Vagina (tissue), 2 donors: Measurements from ENCODE around the gene STK16.

Experiments used
- POLR2A ChIP-seq, 2 donors: fragments of 450-650 bp; IDR thresholded peaks; one replicate each; pipeline ENCODE4 v1.6.1; 2017; ENCODE audit warnings: antibody characterized with exemption in 2 of 2, mild to moderate bottlenecking in 2 of 2, moderate library complexity in 2 of 2
- POLR2AphosphoS5 ChIP-seq, 2 donors: sonication (generic); formaldehyde crosslinking; IDR thresholded peaks; one replicate each; pipeline ENCODE4 v1.9.0; 2017; ENCODE audit warnings: antibody characterized with exemption in 2 of 2, mild to moderate bottlenecking in 2 of 2, low read depth in 1 of 2; ENCODE audit not compliant: insufficient read depth in 1 of 2
- TF ChIP-seq, protein P1 (sequence below), 3 experiments: fragments of 450-650 bp in 2 of 3; fragments of 200-600 bp in 1 of 3; sonication (generic) in 1 of 3; IDR thresholded peaks; one replicate each; pipeline ENCODE4 v1.5.1; 2017 to 2019; ENCODE audit warnings: antibody characterized with exemption in 3 of 3, mild to moderate bottlenecking in 2 of 3, moderate library complexity in 2 of 3

DNA sequence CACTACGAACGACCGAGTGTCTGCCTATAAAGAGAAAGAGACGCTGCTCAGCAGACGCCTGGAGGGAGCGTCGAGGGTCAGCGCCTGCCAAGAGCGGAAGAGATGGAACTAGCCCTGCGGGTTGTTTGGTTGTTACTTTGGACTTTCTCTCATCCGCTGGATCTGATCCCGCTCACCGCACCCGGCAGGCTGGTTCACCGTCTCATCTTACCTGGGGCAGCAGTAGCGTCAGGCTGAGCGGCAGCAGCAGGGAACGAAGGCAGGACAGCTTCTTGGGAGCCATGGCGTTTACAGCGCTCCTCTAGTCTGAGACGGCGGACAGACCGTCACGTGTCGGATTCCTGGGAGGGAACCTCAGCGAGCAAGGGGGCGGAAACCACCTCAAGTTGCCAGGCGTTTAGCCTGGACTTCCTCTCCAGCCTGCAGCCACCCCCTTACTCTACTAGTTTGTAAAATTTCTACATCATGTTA, 2.0 kb upstream of the STK16 start:
- TF ChIP-seq POLR2A (IDR thresholded peaks at IDR 0.05) (no peak), POLR2AphosphoS5 (IDR thresholded peaks at IDR 0.05; ENCODE audit: insufficient read depth in 1 of 2, low read depth in 1 of 2) (peak in 1 of 2 donors; percentile 71)
- TF ChIP-seq, protein P1, sequence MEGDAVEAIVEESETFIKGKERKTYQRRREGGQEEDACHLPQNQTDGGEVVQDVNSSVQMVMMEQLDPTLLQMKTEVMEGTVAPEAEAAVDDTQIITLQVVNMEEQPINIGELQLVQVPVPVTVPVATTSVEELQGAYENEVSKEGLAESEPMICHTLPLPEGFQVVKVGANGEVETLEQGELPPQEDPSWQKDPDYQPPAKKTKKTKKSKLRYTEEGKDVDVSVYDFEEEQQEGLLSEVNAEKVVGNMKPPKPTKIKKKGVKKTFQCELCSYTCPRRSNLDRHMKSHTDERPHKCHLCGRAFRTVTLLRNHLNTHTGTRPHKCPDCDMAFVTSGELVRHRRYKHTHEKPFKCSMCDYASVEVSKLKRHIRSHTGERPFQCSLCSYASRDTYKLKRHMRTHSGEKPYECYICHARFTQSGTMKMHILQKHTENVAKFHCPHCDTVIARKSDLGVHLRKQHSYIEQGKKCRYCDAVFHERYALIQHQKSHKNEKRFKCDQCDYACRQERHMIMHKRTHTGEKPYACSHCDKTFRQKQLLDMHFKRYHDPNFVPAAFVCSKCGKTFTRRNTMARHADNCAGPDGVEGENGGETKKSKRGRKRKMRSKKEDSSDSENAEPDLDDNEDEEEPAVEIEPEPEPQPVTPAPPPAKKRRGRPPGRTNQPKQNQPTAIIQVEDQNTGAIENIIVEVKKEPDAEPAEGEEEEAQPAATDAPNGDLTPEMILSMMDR (IDR thresholded peaks at IDR 0.05) = no peak
